ENCODE measurements around the gene SBF2. TPM values are rescaled to one million over a fixed set of nuclear protein-coding genes. Genes with fewer than 3 reads are reported as not detected.

The SBF2 gene
- total RNA-seq, 4 donors from 2014 or later, result 67.5 to 92.9 (median 71.6) TPM

GRCh38 chr11:10322830-10323792 is 29.1 kb upstream of the SBF2 start:
- peak; percentile 41 to 46 for DNase-seq
- peaks cover 10 to 34% of the 10 kb centered on the region in 2 donors for H3K4me1 ChIP-seq
- H3K27me3 ChIP-seq, result no peaks in the 10 kb centered on the region
- no peaks in the 10 kb centered on the region for H3K36me3 ChIP-seq
- TF ChIP-seq CTCF (IDR thresholded peaks at IDR 0.05) (peak in 5 of 6 experiments; percentile 19 to 81 (median 54)), POLR2A (IDR thresholded peaks at IDR 0.05) (no peak)
- intact Hi-C loops (cut with DNase I), result loop anchor here (5.0 kb wide), 1 partner anchor 566 kb away; no protein-coding TSS in a partner anchor
- H3K9me3 ChIP-seq, result no peaks in the 10 kb centered on the region
- no peak overlapping the region for H3K4me3 ChIP-seq (replicated peaks in 1 of 3)
- WGBS, 2 donors, result 30 to 34% methylated on average over 8 of the region's 8 CpGs
- peak overlapping the region in 2 of 3 donors; percentile 44 to 50 for H3K27ac ChIP-seq

DNA sequence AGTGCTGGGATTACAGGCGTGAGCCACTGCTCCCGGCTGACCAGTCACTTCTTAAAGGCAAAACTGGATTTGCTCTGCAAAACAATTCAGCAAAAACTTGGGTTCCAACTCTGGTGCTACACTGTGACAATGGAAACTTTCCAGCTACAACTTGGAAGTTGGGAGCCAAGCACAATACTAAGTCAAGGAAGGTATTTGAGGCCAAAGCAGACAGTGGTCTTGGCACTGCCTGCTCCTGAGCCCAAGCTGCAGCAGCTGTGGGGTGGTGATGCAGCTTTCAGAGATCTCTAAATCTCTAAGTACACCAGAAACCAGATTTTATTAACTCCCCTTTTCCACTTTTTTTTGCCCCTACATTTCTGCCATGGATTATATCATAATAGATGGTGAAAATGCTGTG is 28.4 kb upstream of the SBF2 start:
- intact Hi-C loops (cut with DNase I), result loop anchor here (5.0 kb wide), 1 partner anchor 565 kb away; no protein-coding TSS in a partner anchor
- Histone ChIP-seq H3K27me3 (no peaks in the 10 kb centered on the region), H3K4me1 (peaks cover 14 to 34% of the 10 kb centered on the region in 2 donors), H3K9me3 (no peaks in the 10 kb centered on the region), H3K4me3 (replicated peaks in 1 of 3) (no peak overlapping the region), H3K27ac (peak overlapping the region in 2 of 3 donors; percentile 28 to 44), H3K36me3 (no peaks in the 10 kb centered on the region)
- 78 to 100% methylated on average over 2 of the region's 2 CpGs for WGBS, 2 donors
- TF ChIP-seq CTCF (IDR thresholded peaks at IDR 0.05) (no peak), POLR2A (IDR thresholded peaks at IDR 0.05) (no peak)
- no peak for DNase-seq

DNA sequence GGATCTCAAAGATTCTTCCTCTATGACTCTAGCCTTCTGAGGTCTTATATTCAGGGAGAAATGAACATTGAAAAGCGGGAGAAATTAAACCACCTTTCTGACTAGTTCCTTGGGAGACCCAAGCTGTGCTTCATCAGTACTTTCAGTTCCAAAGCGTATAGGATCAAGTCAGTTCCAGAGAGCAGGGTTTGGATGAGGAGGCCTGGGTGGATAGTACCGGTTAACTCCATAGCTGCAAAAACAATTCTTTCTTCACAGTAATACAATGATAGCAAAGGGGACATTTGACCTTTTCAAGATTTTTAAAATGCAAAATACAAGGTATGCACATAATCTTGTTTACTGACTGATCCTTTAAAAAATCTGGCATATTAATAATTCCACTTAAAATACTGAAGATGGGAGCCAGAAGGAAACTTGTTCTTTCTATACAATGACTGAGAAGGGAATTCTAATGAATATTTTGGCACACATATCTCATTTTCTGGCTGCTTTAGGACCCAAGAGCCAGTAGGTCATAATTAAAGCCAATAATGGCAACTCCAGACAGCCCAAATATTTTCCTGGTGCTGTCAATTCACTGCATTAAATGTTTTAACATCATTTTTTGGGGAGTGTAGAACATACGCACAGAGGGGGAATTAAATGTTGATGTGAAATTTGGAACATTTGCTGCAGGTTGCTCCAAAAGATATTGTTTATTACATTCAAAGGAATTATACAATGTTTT is 26.9 kb upstream of the SBF2 start:
- H3K36me3 ChIP-seq, result no peaks in the 10 kb centered on the region
- H3K27ac ChIP-seq, result no peak overlapping the region
- H3K4me3 ChIP-seq (replicated peaks in 1 of 3), result no peak overlapping the region
- DNase-seq, result no peak
- H3K4me1 ChIP-seq, result peaks cover 18 to 34% of the 10 kb centered on the region in 2 donors
- intact Hi-C loops (cut with DNase I), result loop anchor here (5.0 kb wide), 1 partner anchor 564 kb away; no protein-coding TSS in a partner anchor
- TF ChIP-seq CTCF (IDR thresholded peaks at IDR 0.05), result no peak
- no peak for TF ChIP-seq POLR2A (IDR thresholded peaks at IDR 0.05)
- no peaks in the 10 kb centered on the region for H3K27me3 ChIP-seq
- no peaks in the 10 kb centered on the region for H3K9me3 ChIP-seq
- WGBS, 2 donors, result 90 to 91% methylated on average over 4 of the region's 4 CpGs

GRCh38 chr11:10319702-10320558 is 25.9 kb upstream of the SBF2 start:
- no peak for DNase-seq
- Histone ChIP-seq H3K36me3 (no peaks in the 10 kb centered on the region), H3K4me1 (peaks cover 18 to 36% of the 10 kb centered on the region in 2 donors), H3K9me3 (no peaks in the 10 kb centered on the region), H3K4me3 (replicated peaks in 1 of 3) (no peak overlapping the region), H3K27ac (no peak overlapping the region), H3K27me3 (no peaks in the 10 kb centered on the region)
- WGBS, 2 donors, result 84 to 85% methylated on average over 6 of the region's 6 CpGs
- TF ChIP-seq POLR2A (IDR thresholded peaks at IDR 0.05) (no peak), CTCF (IDR thresholded peaks at IDR 0.05) (no peak)
- intact Hi-C loops (cut with DNase I), result loop anchor here (5.0 kb wide), 1 partner anchor 563 kb away; no protein-coding TSS in a partner anchor
